CD4-positive, alpha-beta T cell (primary cell): Measurements from ENCODE around the gene R3HDM1. TPM values are rescaled to one million over a fixed set of nuclear protein-coding genes. Genes with fewer than 3 reads are reported as not detected.

Experiments
- ATAC-seq: fragments of 200-7000 bp; cut with Tn5 transposase; one replicate; pipeline ENCODE4 v1.10.0; 2022; ENCODE audit warnings: mild to moderate bottlenecking; ENCODE audit not compliant: poor library complexity
- CTCF ChIA-PET: fragments of 350-600 bp; sonication (Branson Sonifier 250); formaldehyde crosslinking; loops from one replicate; lab custom pipeline; 2021; ENCODE audit warnings: antibody characterized with exemption, inconsistent platforms; lab: Charles Lee
- POLR2A ChIA-PET: fragments of 350-600 bp; sonication (Branson Sonifier 250); formaldehyde crosslinking; loops from one replicate; lab custom pipeline; 2021; ENCODE audit warnings: antibody characterized with exemption, inconsistent platforms; lab: Charles Lee
- DNase-seq, 14 experiments: peaks; one replicate each; pipeline ENCODE4 v3.0.0-alpha.2; 2013 to 2020; ENCODE audit warnings: mixed read lengths in 2 of 14
- H3K27ac ChIP-seq, 2 donors: one replicate each; pipeline versions ENCODE4 v1.5.1 to v1.7.0; 2013; ENCODE audit warnings: low read length in 2 of 2, low read depth in 1 of 2, mild to moderate bottlenecking in 1 of 2
- H3K27me3 ChIP-seq, 2 experiments: 1 replicate in 1 of 2; 2 replicates in 1 of 2; pipeline versions ENCODE4 v1.6.1 to v1.7.0; 2013; ENCODE audit warnings: low read length in 2 of 2, control low read depth in 1 of 2, mild to moderate bottlenecking in 1 of 2, moderate library complexity in 1 of 2; ENCODE audit not compliant: insufficient read depth in 2 of 2, control insufficient read depth in 1 of 2
- H3K36me3 ChIP-seq: one replicate; pipeline ENCODE4 v1.6.1; 2013; ENCODE audit warnings: low read length, control low read depth; ENCODE audit not compliant: insufficient read depth
- H3K4me1 ChIP-seq: one replicate; pipeline ENCODE4 v1.6.1; 2013; ENCODE audit warnings: low read length, control low read depth; ENCODE audit not compliant: insufficient read depth
- H3K4me3 ChIP-seq: one replicate; pipeline ENCODE4 v1.5.1; 2013; ENCODE audit warnings: mild to moderate bottlenecking, low read length, moderate library complexity
- H3K9me3 ChIP-seq, 2 experiments: 1 replicate in 1 of 2; 2 replicates in 1 of 2; pipeline versions ENCODE4 v1.6.1 to v1.7.0; 2013; ENCODE audit warnings: low read length in 2 of 2, mild to moderate bottlenecking in 2 of 2, control low read depth in 1 of 2, moderate library complexity in 1 of 2; ENCODE audit not compliant: control insufficient read depth in 1 of 2, insufficient read depth in 1 of 2
- H3K27ac Mint-ChIP-seq: one replicate; pipeline ENCODE4 v1.8.0; 2020; ENCODE audit warnings: mixed read lengths
- H3K27me3 Mint-ChIP-seq: one replicate; pipeline ENCODE4 v1.8.0; 2021; ENCODE audit warnings: mixed read lengths
- H3K36me3 Mint-ChIP-seq: one replicate; pipeline ENCODE4 v1.8.0; 2021; ENCODE audit warnings: low read depth, mixed read lengths
- H3K4me1 Mint-ChIP-seq: one replicate; pipeline ENCODE4 v1.8.0; 2021; ENCODE audit warnings: low read depth, mixed read lengths
- H3K4me3 Mint-ChIP-seq: one replicate; pipeline ENCODE4 v1.8.0; 2020; ENCODE audit warnings: mild to moderate bottlenecking, mixed read lengths
- H3K9me3 Mint-ChIP-seq: one replicate; pipeline ENCODE4 v1.8.0; 2020; ENCODE audit warnings: mixed read lengths
- intact Hi-C, 2 experiments: fragments of 100-400 bp; cut with DNase I in 1 of 2; cut with micrococcal nuclease in 1 of 2; formaldehyde crosslinking; loops; one replicate each; pipeline versions ENCODE4 v1.15.1 to v1.9.0; 2023 to 2025; cut with DNase I, micrococcal nuclease
- total RNA-seq, 174 experiments: library from RNA in 2 of 174; stranded (reverse) in 2 of 174; gene quantifications; one replicate each; pipeline ENCODE4 v1.2.3 and lab custom pipeline; 2021 to 2026
- TF ChIP-seq, protein P1 (sequence below): fragments of 200-600 bp; IDR thresholded peaks from one replicate; pipeline ENCODE4 v1.8.0; 2022; ENCODE audit warnings: antibody characterized with exemption, mild to moderate bottlenecking

The R3HDM1 gene
- total RNA-seq, 2 experiments from 2014 or later = 39.7 to 41.4 TPM

DNA sequence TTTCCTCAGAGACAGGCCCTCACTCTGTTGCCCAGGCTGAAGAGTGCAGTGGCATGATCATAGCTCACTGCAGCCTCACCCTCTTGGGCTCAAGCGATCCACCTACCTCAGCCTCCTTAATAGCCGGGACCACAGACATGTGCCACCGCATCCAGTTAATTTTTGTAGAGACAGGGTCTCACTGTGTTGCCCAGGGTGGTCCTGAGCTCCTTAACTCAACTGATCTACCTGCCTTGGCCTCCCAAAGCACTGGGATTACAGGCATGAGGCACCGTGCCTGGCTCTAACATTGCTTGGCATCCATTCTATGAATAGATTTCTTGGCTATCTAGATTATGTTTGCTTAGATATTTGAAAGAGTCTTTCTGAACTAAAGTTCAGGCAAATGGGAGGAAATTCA lies 21.6 kb downstream of the R3HDM1 start:
- Histone ChIP-seq H3K4me1 (no peaks in the 10 kb centered on the region), H3K9me3 (no peaks in the 10 kb centered on the region), H3K27me3 (no peaks in the 10 kb centered on the region), H3K27ac (no peak overlapping the region), H3K36me3 (peaks cover 5% of the 10 kb centered on the region), H3K4me3 (no peak overlapping the region)
- H3K36me3 Mint-ChIP-seq = peaks cover 11% of the 10 kb centered on the region
- CTCF ChIA-PET = no interaction called here
- intact Hi-C loops = no loop called here
- ATAC-seq = no peak
- peaks cover 42% of the 10 kb centered on the region for H3K4me1 Mint-ChIP-seq
- H3K9me3 Mint-ChIP-seq = no peaks in the 10 kb centered on the region
- H3K27ac Mint-ChIP-seq = no peak overlapping the region
- POLR2A ChIA-PET = no interaction called here
- TF ChIP-seq, protein P1, sequence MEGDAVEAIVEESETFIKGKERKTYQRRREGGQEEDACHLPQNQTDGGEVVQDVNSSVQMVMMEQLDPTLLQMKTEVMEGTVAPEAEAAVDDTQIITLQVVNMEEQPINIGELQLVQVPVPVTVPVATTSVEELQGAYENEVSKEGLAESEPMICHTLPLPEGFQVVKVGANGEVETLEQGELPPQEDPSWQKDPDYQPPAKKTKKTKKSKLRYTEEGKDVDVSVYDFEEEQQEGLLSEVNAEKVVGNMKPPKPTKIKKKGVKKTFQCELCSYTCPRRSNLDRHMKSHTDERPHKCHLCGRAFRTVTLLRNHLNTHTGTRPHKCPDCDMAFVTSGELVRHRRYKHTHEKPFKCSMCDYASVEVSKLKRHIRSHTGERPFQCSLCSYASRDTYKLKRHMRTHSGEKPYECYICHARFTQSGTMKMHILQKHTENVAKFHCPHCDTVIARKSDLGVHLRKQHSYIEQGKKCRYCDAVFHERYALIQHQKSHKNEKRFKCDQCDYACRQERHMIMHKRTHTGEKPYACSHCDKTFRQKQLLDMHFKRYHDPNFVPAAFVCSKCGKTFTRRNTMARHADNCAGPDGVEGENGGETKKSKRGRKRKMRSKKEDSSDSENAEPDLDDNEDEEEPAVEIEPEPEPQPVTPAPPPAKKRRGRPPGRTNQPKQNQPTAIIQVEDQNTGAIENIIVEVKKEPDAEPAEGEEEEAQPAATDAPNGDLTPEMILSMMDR = no peak
- H3K27me3 Mint-ChIP-seq = no peaks in the 10 kb centered on the region
- DNase-seq = no peak
- no peak overlapping the region for H3K4me3 Mint-ChIP-seq

DNA sequence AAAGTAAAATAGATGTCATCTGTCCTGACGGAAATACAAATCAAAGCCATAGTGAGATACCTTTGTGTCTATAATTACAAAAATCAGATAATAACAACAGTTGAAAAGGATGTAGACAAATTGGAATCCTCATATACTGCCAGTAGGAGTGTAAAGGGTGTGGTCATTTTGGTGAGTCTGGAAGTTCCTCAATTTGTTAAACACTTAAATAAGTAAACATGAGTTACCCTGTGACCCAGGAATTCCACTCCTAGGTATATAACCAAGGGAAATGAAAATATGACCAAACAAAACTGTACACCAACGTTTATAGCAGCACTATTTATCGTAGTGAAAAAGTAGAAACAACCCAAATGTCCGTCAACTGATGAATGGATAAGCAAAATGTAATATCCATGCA lies 24.0 kb downstream of the R3HDM1 start:
- POLR2A ChIA-PET = no interaction called here

DNA sequence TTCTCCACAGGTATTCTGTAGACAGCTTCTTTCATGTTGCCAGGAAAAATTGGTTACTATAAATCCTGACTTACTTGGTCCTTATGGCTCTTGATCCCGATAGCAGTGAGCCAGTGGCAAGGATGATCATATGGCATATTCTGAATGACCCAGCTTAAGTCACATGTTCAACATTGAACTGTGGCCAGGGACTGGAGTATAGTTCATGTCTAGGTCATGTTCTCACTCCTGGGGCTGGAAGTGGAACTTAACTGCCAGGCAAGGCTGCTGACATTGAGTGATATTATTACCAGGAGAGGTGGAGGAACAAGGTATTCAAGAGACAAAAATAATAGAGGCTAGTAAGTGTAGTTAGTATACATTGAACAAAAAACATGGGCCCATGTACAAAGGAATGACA lies 26.2 kb downstream of the R3HDM1 start:
- DNase-seq (no peak), ATAC-seq (no peak)
- Mint-ChIP-seq H3K27ac (no peak overlapping the region), H3K4me3 (no peak overlapping the region), H3K36me3 (peaks cover 14% of the 10 kb centered on the region), H3K4me1 (peaks cover 28% of the 10 kb centered on the region), H3K9me3 (no peaks in the 10 kb centered on the region), H3K27me3 (no peaks in the 10 kb centered on the region)
- TF ChIP-seq, protein P1 = no peak
- H3K27me3 ChIP-seq = no peaks in the 10 kb centered on the region
- ChIA-PET CTCF (no interaction called here), POLR2A (no interaction called here)
- H3K9me3 ChIP-seq = no peaks in the 10 kb centered on the region
- H3K4me1 ChIP-seq = no peaks in the 10 kb centered on the region
- H3K27ac ChIP-seq = no peak overlapping the region
- H3K4me3 ChIP-seq = no peak overlapping the region
- H3K36me3 ChIP-seq = peaks cover 5% of the 10 kb centered on the region
- intact Hi-C loops = no loop called here

More for the DNA sequence above, 24.0 kb downstream of the R3HDM1 start:
- Mint-ChIP-seq H3K4me1 (peaks cover 37% of the 10 kb centered on the region), H3K27me3 (no peaks in the 10 kb centered on the region), H3K27ac (no peak overlapping the region), H3K9me3 (no peaks in the 10 kb centered on the region), H3K36me3 (peaks cover 15% of the 10 kb centered on the region), H3K4me3 (no peak overlapping the region)
- Histone ChIP-seq H3K36me3 (peaks cover 5% of the 10 kb centered on the region), H3K9me3 (no peaks in the 10 kb centered on the region), H3K27ac (no peak overlapping the region), H3K4me1 (no peaks in the 10 kb centered on the region), H3K27me3 (no peaks in the 10 kb centered on the region), H3K4me3 (no peak overlapping the region)
- TF ChIP-seq, protein P1 = no peak
- no peak for ATAC-seq
- no peak for DNase-seq
- CTCF ChIA-PET = no interaction called here
- intact Hi-C loops = no loop called here
